Activated CD8-positive, alpha-beta memory T cell treated with anti-CD3 and anti-CD28 coated beads, Interleukin-2, amount 50 U/mL, for 48 hours (primary cell): ENCODE measurements around the gene KRTAP10-7.
"Not testable (repeated sequence)": the region's sequence is repeated elsewhere in the genome, so short reads cannot be mapped to it uniquely, and the experiment has no call there.

Experiments used
- DNase-seq: peaks from one replicate; pipeline ENCODE4 v3.0.0-alpha.2; 2020

Gene KRTAP10-7

DNA sequence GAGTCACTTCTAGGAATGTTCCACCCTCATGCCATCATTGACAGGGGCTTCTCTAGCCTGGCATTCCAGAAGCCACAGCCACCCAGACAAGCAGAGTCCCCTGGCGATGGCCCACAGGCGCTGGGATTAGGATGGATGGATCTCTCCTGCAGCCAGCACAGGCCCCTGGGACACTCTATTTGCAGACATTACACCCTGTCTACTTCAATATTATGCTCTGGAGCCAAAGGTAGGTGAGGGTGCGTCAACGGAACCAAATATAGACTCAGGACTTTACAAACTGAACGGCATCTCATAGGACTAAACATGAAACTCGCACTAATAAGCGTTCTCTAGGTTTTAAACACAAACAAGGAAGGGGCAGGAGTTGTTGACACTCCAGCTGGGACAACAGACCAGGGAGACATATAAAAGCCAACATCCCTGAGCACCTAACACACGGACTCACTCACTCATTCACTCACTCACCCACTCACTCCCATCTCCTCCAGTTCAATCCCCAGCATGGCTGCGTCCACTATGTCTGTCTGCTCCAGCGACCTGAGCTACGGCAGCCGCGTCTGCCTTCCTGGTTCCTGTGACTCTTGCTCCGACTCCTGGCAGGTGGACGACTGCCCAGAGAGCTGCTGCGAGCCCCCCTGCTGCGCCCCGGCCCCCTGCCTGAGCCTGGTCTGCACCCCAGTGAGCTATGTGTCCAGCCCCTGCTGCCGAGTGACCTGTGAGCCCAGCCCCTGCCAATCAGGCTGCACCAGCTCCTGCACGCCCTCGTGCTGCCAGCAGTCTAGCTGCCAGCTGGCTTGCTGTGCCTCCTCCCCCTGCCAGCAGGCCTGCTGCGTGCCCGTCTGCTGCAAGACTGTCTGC is at the start of gene KRTAP10-7:
Gene KRTAP10-7 (plus strand): TSS at position 480 of the 861 bp plus-strand sequence. CDS start 25 bp downstream, at position 505.
- not testable (repeated sequence) for DNase-seq

- peak; percentile 35 for DNase-seq
Measured at GRCh38 chr21:44550807-44551206, 49.6 kb upstream of the KRTAP10-7 start.

DNA sequence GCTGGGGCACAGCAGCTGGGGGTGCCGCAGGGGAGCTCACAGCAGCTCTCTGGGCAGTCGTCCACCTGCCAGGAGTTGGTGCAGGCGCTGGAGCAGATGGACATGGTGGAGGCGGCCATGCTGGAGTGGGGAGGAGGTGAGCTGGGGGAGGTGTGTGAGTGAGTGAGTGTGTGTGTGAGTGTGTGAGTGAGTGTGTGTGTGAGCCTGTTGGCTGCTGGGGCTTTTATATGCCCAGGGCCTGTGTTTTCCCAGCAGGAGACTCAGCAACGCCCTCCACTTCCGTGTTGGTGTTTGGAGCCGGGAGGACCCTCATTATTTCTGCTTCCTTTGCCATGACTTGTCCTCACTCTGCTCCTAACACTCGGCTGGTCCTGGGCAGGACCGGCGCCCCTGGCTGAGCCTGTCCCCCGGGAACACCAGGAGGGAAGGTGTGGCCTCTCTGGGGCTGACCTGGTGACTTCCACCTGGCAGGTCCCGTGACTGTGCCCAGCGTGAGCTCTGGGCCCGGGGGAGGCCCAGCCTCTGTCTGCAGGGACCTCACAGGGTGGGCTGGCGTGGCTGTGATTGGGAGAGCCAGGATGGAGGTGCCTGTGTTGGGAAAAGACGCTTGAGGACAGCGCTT is 48.9 kb upstream of the KRTAP10-7 start, which contains the start of gene KRTAP10-2:
Gene KRTAP10-2 (minus strand): TSS at position 166 of the 622 bp plus-strand sequence. CDS start 47 bp downstream, at position 119.
- peak; percentile 33 for DNase-seq

GRCh38 chr21:44552136-44552535 is 48.3 kb upstream of the KRTAP10-7 start:
- DNase-seq: no peak

DNA sequence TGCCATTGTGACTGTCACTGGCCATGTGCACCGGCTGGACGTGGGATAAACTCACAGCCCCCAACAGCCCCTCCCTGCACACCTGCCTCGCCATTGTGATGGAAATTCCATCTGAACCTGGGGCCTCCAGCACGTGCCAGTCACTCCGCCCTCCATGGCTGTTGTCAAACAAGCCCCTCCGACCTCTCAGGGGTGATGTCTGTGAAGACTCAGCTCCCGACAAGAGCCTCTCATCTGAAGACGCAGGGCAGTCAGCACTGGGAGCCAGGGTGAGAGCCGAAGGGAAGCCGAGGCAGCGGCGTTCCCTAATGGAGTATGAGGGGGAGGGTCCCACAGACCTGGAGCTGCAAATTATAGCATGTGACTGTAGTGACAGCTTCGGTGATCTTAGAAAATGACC is 47.7 kb upstream of the KRTAP10-7 start:
- DNase-seq: no peak

DNA sequence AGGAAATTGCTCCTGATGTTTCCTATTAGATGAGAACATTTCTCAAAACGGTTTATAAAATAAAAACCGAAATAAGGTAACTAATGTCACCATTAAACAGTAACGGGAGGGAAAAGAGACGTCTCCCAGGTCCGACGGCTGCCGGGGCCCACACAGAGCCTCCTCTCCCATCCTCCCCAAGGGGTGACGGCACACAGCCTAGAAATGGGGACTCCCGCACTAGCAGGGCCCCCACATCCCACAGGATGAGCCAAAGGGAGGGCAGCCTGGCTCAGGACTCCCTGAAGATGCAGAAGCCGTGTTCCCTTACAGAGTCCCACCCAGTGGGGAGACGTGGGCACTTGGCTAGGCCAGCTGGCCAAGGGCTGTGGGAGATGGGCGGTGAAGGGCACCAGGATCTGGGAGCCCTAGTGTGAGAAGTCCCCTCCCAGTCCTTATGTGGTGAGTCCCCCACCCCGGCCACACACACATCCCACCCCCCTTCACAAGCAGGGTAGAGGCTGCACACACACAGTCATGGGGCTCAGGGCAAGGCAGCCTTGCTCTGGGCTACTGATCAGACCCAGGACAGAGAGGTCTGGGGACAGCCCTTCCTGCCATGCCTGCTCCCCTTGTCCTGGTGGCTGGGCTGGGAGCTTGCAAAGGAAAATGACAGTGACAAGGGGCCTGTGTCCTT is 45.1 kb upstream of the KRTAP10-7 start:
- DNase-seq: no peak

GRCh38 chr21:44556879-44557278 is 43.5 kb upstream of the KRTAP10-7 start:
- DNase-seq: no peak

DNA sequence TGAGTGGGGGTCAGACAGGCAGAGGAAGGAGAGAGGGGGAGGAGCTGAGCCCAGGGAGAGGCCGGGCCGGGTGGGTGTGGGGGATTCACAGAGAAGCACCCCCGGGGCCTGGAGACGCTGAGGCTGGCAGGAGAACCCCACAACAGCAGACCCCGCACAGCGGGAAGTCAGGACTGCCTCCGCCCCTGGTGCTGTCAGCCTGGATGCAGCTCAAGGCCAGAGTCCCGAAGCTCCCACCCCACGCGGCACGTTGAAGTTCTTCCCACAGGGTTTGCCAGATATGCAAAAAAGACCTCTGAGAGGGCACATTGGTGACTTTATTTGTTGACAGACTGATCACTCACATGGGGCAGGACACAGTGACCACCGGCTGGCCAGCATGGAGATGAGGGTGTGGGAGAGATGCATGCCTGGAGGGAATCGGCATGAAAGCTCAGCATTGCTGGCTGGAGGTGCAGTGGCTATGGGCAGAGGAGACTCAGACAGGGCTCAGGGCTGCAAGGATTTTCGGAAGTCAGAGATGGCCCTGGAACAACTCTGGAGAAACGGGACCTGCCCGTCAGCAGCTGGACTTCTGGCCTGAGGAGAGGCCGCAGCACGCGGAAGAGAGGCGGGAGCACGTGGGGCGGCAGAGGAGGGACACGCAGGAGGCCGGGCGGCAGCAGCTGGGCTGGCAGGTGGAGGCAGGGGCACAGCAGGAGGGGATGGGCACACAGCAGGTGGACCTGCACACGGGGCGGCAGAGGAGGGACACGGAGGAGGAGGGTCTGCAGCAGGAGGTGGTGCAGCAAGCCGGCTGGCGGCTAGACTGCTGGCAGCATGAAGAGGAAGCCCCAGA is 42.7 kb upstream of the KRTAP10-7 start:
- no peak for DNase-seq

- not testable (repeated sequence) for DNase-seq
Measured at GRCh38 chr21:44558329-44558675, 42.1 kb upstream of the KRTAP10-7 start.

DNA sequence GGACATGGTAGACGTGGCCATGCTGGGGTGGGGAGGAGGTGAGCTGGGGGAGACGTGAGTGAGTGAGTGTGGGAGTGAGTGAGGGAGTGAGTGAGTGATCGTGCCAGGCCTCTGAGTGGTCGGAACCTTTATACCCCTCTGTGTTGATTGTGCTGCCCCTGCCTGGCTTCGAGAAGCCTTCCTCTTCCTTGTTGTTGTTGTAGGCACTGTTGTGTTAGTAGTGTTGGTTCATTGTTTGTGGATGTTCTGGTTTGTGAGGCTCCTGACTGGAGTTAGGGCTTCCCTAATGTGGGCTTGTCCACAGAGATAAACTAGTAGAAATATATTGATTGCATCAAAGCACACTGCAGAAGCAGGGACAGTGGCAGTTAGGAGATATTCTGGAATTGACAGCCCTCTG is 41.7 kb upstream of the KRTAP10-7 start, which contains the start of gene KRTAP10-3:
Gene KRTAP10-3 (minus strand): TSS at position 101 of the 400 bp plus-strand sequence. CDS start 80 bp downstream, at position 21.
- no peak for DNase-seq

- no peak for DNase-seq
Measured at GRCh38 chr21:44564099-44564498, 36.3 kb upstream of the KRTAP10-7 start.

- no peak for DNase-seq
Measured at GRCh38 chr21:44564886-44565598, 35.4 kb upstream of the KRTAP10-7 start.

GRCh38 chr21:44566403-44566802 is 34.0 kb upstream of the KRTAP10-7 start:
- DNase-seq: no peak

GRCh38 chr21:44567481-44568171 is 32.8 kb upstream of the KRTAP10-7 start:
- no peak for DNase-seq

- no peak for DNase-seq
Measured at GRCh38 chr21:44568261-44568660, 32.1 kb upstream of the KRTAP10-7 start.

- DNase-seq: no peak
Measured at GRCh38 chr21:44568667-44569556, 31.5 kb upstream of the KRTAP10-7 start.

GRCh38 chr21:44569861-44570517 is 30.4 kb upstream of the KRTAP10-7 start:
- DNase-seq: peak; percentile 36

GRCh38 chr21:44571296-44571695 is 29.1 kb upstream of the KRTAP10-7 start:
- no peak for DNase-seq
